Measurements from ENCODE around the gene ASB12.

GRCh38 chrX:64191281-64192010 is 39.0 kb downstream of the ASB12 start:
- TF ChIP-seq MAX (IDR thresholded peaks at IDR 0.05) (no peak), RAD21 (IDR thresholded peaks at IDR 0.05 in 1 of 2, conservative IDR thresholded peaks at IDR 0.05 in 1 of 2; ENCODE audit: low read depth in 2 of 2, low read length in 2 of 2) (no peak), CREB1 (IDR thresholded peaks at IDR 0.05) (no peak), CTCF (IDR thresholded peaks at IDR 0.05; ENCODE audit: control extremely low read depth in 1 of 3, insufficient read depth in 1 of 3, low read depth in 1 of 3, low read length in 3 of 3) (no peak), POLR2A (IDR thresholded peaks at IDR 0.05; ENCODE audit: control extremely low read depth in 1 of 2, low read depth in 2 of 2, low read length in 2 of 2) (no peak), EZH2 (IDR thresholded peaks at IDR 0.05; ENCODE audit: low read depth, low read length, severe bottlenecking) (no peak), HDAC2 (IDR thresholded peaks at IDR 0.05; ENCODE audit: borderline replicate concordance in 1 of 2, low read depth in 2 of 2, low read length in 2 of 2) (no peak), RXRA (IDR thresholded peaks at IDR 0.05; ENCODE audit: insufficient read depth, low read depth, low read length) (no peak), POLR2AphosphoS5 (IDR thresholded peaks at IDR 0.05; ENCODE audit: low read depth, low read length) (no peak)
